HG02884 (cell line): ENCODE measurements around the gene CLPTM1L.
"Not testable (repeated sequence)": the region's sequence is repeated elsewhere in the genome, so short reads cannot be mapped to it uniquely, and the experiment has no call there.

ENCODE experiments used
- ATAC-seq: cut with Tn5 transposase; IDR thresholded peaks from one replicate; pipeline ENCODE4 v1.9.1; 2021; ENCODE audit warnings: mild to moderate bottlenecking, moderate library complexity; ENCODE audit not compliant: unreplicated experiment

CLPTM1L gene

GRCh38 chr5:1380910-1381309 lies 36.0 kb upstream of the CLPTM1L start:
- ATAC-seq: no peak

- peak; percentile 49 for ATAC-seq
Measured at GRCh38 chr5:1380011-1380817, 35.3 kb upstream of the CLPTM1L start.

- no peak for ATAC-seq
Measured at GRCh38 chr5:1378866-1379659, 34.2 kb upstream of the CLPTM1L start.

- ATAC-seq: no peak
Measured at GRCh38 chr5:1378096-1378495, 33.2 kb upstream of the CLPTM1L start.

GRCh38 chr5:1376981-1377380 lies 32.1 kb upstream of the CLPTM1L start:
- no peak for ATAC-seq

- no peak for ATAC-seq
Measured at GRCh38 chr5:1375871-1376810, 31.2 kb upstream of the CLPTM1L start.

GRCh38 chr5:1374679-1375055 lies 29.8 kb upstream of the CLPTM1L start:
- no peak for ATAC-seq

- no peak for ATAC-seq
Measured at GRCh38 chr5:1374030-1374678, 29.3 kb upstream of the CLPTM1L start.

GRCh38 chr5:1371972-1372342 lies 27.1 kb upstream of the CLPTM1L start:
- not testable (repeated sequence) for ATAC-seq

GRCh38 chr5:1371218-1371971 lies 26.5 kb upstream of the CLPTM1L start:
- no peak for ATAC-seq

GRCh38 chr5:1370006-1370405 lies 25.1 kb upstream of the CLPTM1L start:
- ATAC-seq: no peak

- no peak for ATAC-seq
Measured at GRCh38 chr5:1368756-1369155, 23.9 kb upstream of the CLPTM1L start.

GRCh38 chr5:1368236-1368635 lies 23.3 kb upstream of the CLPTM1L start:
- no peak for ATAC-seq

- ATAC-seq: no peak
Measured at GRCh38 chr5:1367149-1367548, 22.2 kb upstream of the CLPTM1L start.

GRCh38 chr5:1366514-1366913 lies 21.6 kb upstream of the CLPTM1L start:
- no peak for ATAC-seq

GRCh38 chr5:1364211-1364610 lies 19.3 kb upstream of the CLPTM1L start:
- no peak for ATAC-seq

- ATAC-seq: no peak
Measured at GRCh38 chr5:1363581-1363980, 18.7 kb upstream of the CLPTM1L start.

- no peak for ATAC-seq
Measured at GRCh38 chr5:1363160-1363559, 18.3 kb upstream of the CLPTM1L start.

GRCh38 chr5:1362242-1363015 lies 17.5 kb upstream of the CLPTM1L start:
- ATAC-seq: no peak
